CD4-positive, CD25-positive, alpha-beta regulatory T cell (primary cell): ENCODE results near the gene NCKAP5. TPM values are rescaled to one million over a fixed set of nuclear protein-coding genes. Genes with fewer than 3 reads are reported as not detected.

Source experiments
- ATAC-seq, 2 donors: fragments of 150-1000 bp; cut with Tn5 transposase; one replicate each; pipeline ENCODE4 v1.10.0; 2021; ENCODE audit warnings: low read depth in 2 of 2, moderate number of reproducible peaks in 2 of 2, moderate library complexity in 1 of 2
- DNase-seq, 3 donors: peaks; one replicate each; pipeline versions ENCODE4 v3.0.0 to v3.0.0-alpha.2; 2012 to 2022; ENCODE audit warnings: mixed read lengths in 1 of 3
- H3K27ac ChIP-seq: one replicate; pipeline ENCODE4 v1.7.0; 2013; ENCODE audit warnings: mild to moderate bottlenecking, low read length; ENCODE audit not compliant: insufficient read depth, poor library complexity, severe bottlenecking
- H3K27me3 ChIP-seq: one replicate; pipeline ENCODE4 v1.7.0; 2013; ENCODE audit warnings: low read length; ENCODE audit not compliant: control insufficient read depth, insufficient read depth
- H3K36me3 ChIP-seq: one replicate; pipeline ENCODE4 v1.7.0; 2013; ENCODE audit warnings: mild to moderate bottlenecking, low read length, moderate library complexity; ENCODE audit not compliant: control insufficient read depth, insufficient read depth
- H3K4me1 ChIP-seq: 2 replicates; pipeline ENCODE4 v1.7.0; 2013; ENCODE audit warnings: mild to moderate bottlenecking, low read length; ENCODE audit not compliant: insufficient read depth, control insufficient read depth, poor library complexity, severe bottlenecking
- H3K4me3 ChIP-seq: one replicate; pipeline ENCODE4 v1.7.0; 2013; ENCODE audit warnings: low read depth, mild to moderate bottlenecking, low read length, moderate library complexity
- H3K9me3 ChIP-seq, 2 experiments: 1 replicate in 1 of 2; 2 replicates in 1 of 2; pipeline ENCODE4 v1.7.0; 2013; ENCODE audit warnings: low read length in 2 of 2, mild to moderate bottlenecking in 1 of 2, moderate library complexity in 1 of 2; ENCODE audit not compliant: control insufficient read depth in 2 of 2
- H3K27ac Mint-ChIP-seq, 3 donors: one replicate each; pipeline ENCODE4 v1.8.0; 2020 to 2022; ENCODE audit warnings: mild to moderate bottlenecking in 3 of 3, mixed read lengths in 3 of 3, moderate library complexity in 2 of 3
- H3K27me3 Mint-ChIP-seq: one replicate; pipeline ENCODE4 v1.8.0; 2022; ENCODE audit warnings: mild to moderate bottlenecking, mixed read lengths
- H3K36me3 Mint-ChIP-seq: one replicate; pipeline ENCODE4 v1.8.0; 2020; ENCODE audit warnings: mixed read lengths
- H3K4me1 Mint-ChIP-seq, 4 donors: one replicate each; pipeline ENCODE4 v1.8.0; 2020 to 2022; ENCODE audit warnings: mixed read lengths in 4 of 4, mild to moderate bottlenecking in 1 of 4
- H3K4me3 Mint-ChIP-seq, 4 donors: one replicate each; pipeline ENCODE4 v1.8.0; 2020 to 2022; ENCODE audit warnings: mild to moderate bottlenecking in 4 of 4, mixed read lengths in 4 of 4, moderate library complexity in 3 of 4
- H3K9me3 Mint-ChIP-seq, 7 donors: one replicate each; pipeline ENCODE4 v1.8.0; 2020 to 2022; ENCODE audit warnings: mixed read lengths in 7 of 7, mild to moderate bottlenecking in 3 of 7, moderate library complexity in 2 of 7
- polyA plus RNA-seq, 4 donors: library from polyadenylated mRNA; unstranded; fragments of 300-500 nt; fragmentation: Illumina TruSeq; gene quantifications; one replicate each; pipeline ENCODE4 v1.2.3, GENCODE V29; 2021
- total RNA-seq: library from RNA; stranded (reverse); gene quantifications from one replicate; pipeline ENCODE4 v1.2.3, GENCODE V29; 2022

NCKAP5 gene
- total and polyA plus RNA-seq, 5 donors from 2014 or later: not detected

DNA sequence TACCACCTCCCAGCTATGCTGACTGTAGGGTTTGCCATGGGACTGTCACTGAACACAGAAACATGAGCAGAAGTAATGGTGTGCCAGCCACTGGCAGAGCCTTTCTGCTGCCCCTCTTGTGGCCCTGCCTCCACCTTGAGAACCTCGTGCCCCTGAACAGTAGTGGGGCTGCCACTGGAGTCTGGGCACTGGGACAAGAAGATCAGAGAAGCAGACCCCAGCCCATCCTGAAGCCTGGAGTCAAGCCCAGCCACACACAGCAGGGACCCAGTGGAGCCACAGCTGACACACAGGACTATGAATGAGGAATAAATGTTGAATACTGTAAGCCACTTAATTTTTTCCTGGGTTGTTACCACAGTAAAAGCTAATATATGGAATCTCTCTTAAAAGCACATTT is 159.6 kb downstream of the NCKAP5 start:
- Histone ChIP-seq H3K4me1 (no peaks in the 10 kb centered on the region), H3K27me3 (no peaks in the 10 kb centered on the region), H3K4me3 (no peak overlapping the region), H3K9me3 (no peaks in the 10 kb centered on the region), H3K36me3 (no peaks in the 10 kb centered on the region), H3K27ac (no peak overlapping the region)
- H3K27me3 Mint-ChIP-seq: no peaks in the 10 kb centered on the region
- no peak for ATAC-seq
- no peaks in the 10 kb centered on the region for H3K4me1 Mint-ChIP-seq
- peaks cover 0 to 2% (median 0%) of the 10 kb centered on the region in 7 donors for H3K9me3 Mint-ChIP-seq
- no peak overlapping the region for H3K27ac Mint-ChIP-seq
- H3K36me3 Mint-ChIP-seq: no peaks in the 10 kb centered on the region
- H3K4me3 Mint-ChIP-seq: no peak overlapping the region
- DNase-seq: no peak

DNA sequence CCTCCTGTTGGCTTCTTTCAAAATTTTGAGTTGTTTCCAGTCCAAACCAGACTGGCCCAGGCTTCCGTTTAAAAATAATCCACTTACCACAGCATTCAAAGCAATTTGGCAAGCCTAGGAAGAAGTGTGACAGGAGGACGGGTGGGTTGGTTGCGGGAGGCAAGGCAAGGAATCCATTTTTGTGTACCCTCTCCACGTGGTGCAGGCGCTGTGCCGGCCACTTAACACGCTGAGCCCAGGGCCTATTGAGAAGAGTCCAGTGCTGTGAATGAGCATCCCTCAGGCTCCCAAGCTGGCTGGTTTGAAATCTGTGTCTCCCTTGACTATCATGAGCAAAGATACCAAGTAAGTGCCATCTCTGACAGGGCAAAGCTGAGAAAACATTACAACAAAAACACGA is 160.9 kb downstream of the NCKAP5 start:
- no peaks in the 10 kb centered on the region for H3K36me3 Mint-ChIP-seq
- H3K4me1 Mint-ChIP-seq: no peaks in the 10 kb centered on the region
- ATAC-seq (no peak), DNase-seq (no peak)
- Histone ChIP-seq H3K27ac (no peak overlapping the region), H3K4me1 (no peaks in the 10 kb centered on the region), H3K4me3 (no peak overlapping the region), H3K9me3 (no peaks in the 10 kb centered on the region), H3K36me3 (no peaks in the 10 kb centered on the region), H3K27me3 (no peaks in the 10 kb centered on the region)
- H3K4me3 Mint-ChIP-seq: no peak overlapping the region
- H3K27ac Mint-ChIP-seq: no peak overlapping the region
- peaks cover 0 to 2% (median 0%) of the 10 kb centered on the region in 7 donors for H3K9me3 Mint-ChIP-seq
- no peaks in the 10 kb centered on the region for H3K27me3 Mint-ChIP-seq

DNA sequence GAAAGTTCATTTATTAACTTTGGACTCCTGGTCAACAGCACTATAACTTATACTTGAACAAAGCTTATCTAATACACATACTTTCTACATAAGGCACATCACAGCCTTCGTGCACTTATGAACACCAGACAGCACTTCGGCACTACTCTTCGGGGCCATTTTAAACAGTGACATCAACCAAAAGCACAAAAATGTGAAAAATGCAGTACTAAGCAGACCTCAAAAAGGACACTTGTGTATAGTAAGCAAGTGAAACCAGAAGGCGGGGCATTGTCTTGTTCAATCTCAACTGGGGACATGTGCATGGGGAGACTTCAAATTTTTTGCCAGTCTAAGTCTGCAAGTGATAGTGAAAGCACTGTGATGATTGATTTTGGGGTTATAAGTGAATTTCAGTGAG is 163.0 kb downstream of the NCKAP5 start:
- Histone ChIP-seq H3K4me1 (no peaks in the 10 kb centered on the region), H3K4me3 (no peak overlapping the region), H3K36me3 (no peaks in the 10 kb centered on the region), H3K27me3 (no peaks in the 10 kb centered on the region), H3K27ac (no peak overlapping the region), H3K9me3 (no peaks in the 10 kb centered on the region)
- Mint-ChIP-seq H3K27me3 (no peaks in the 10 kb centered on the region), H3K36me3 (no peaks in the 10 kb centered on the region), H3K9me3 (peaks cover 0 to 3% (median 1%) of the 10 kb centered on the region in 7 donors), H3K4me1 (no peaks in the 10 kb centered on the region), H3K27ac (no peak overlapping the region), H3K4me3 (no peak overlapping the region)
- ATAC-seq (no peak), DNase-seq (no peak)

DNA sequence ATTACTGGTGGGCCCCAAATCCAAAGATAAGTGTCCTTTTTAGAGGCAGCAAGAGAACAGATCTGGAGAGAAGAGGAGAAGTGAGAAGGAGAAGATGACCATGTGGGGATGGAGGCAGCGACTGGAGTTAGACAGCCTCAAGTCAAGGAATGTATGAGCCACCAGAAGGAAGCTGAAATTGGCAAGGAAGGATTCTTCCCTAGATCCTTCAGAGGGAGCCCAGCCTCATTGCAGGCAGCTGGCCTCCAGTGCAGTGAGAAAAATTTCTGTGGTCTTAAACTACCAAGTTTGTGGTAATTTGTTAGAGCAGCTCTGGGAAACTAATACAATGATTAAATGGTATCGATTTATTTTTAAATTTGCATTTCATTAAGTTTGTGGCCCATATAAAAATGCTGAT is 167.9 kb downstream of the NCKAP5 start:
- peaks cover 0 to 6% (median 3%) of the 10 kb centered on the region in 7 donors for H3K9me3 Mint-ChIP-seq
- DNase-seq (no peak), ATAC-seq (no peak)
- no peaks in the 10 kb centered on the region for H3K27me3 Mint-ChIP-seq
- Histone ChIP-seq H3K36me3 (no peaks in the 10 kb centered on the region), H3K4me3 (no peak overlapping the region), H3K27me3 (no peaks in the 10 kb centered on the region), H3K9me3 (no peaks in the 10 kb centered on the region), H3K27ac (no peak overlapping the region), H3K4me1 (no peaks in the 10 kb centered on the region)
- H3K36me3 Mint-ChIP-seq: no peaks in the 10 kb centered on the region
- no peak overlapping the region for H3K4me3 Mint-ChIP-seq
- peaks cover 0 to 4% (median 0%) of the 10 kb centered on the region in 4 donors for H3K4me1 Mint-ChIP-seq
- H3K27ac Mint-ChIP-seq: no peak overlapping the region

DNA sequence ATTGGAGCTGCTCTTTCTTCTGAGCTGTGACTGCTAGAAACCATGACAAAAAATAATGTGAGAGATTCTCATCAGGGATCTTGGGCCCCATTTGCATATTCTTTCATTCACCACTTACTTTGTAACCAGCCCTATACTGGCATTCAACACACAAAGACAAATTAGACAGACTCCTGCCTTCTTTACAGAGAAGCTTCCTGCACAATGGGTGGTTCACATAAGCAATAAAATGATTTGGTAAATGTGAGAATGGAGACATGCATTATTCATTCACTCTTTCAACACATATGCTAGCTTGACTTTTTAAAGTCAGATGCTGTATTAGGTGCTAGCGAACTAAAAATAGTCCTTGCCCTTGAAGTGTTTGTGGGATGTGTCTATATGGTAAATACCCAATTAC is 174.4 kb downstream of the NCKAP5 start:
- Histone ChIP-seq H3K27me3 (no peaks in the 10 kb centered on the region), H3K27ac (no peak overlapping the region), H3K4me3 (no peak overlapping the region), H3K9me3 (no peaks in the 10 kb centered on the region), H3K4me1 (no peaks in the 10 kb centered on the region), H3K36me3 (no peaks in the 10 kb centered on the region)
- DNase-seq (no peak), ATAC-seq (no peak)
- peaks cover 0 to 4% (median 0%) of the 10 kb centered on the region in 4 donors for H3K4me1 Mint-ChIP-seq
- H3K9me3 Mint-ChIP-seq: peaks cover 0 to 16% (median 5%) of the 10 kb centered on the region in 7 donors
- no peak overlapping the region for H3K4me3 Mint-ChIP-seq
- no peaks in the 10 kb centered on the region for H3K36me3 Mint-ChIP-seq
- no peak overlapping the region for H3K27ac Mint-ChIP-seq
- no peaks in the 10 kb centered on the region for H3K27me3 Mint-ChIP-seq

DNA sequence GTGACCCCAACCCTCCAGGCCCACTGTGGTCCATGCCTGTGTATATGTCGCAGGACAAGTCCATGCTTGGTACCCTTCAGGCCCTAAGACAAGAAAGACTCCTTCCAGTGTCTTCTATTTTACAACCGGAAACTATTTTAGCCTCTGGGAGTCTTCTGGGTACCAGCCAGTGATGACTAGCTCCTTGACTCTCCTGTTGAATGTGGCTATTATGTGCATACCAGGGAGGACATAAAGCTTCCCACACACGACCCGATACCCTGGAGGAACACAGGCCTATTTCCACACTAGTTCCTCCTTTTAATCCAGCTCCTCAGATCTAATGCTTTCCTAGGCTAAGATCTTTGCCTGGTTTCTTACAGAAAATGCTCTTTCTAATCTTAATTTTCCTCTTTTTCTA is 178.1 kb downstream of the NCKAP5 start:
- no peaks in the 10 kb centered on the region for H3K27me3 ChIP-seq
- Mint-ChIP-seq H3K4me3 (no peak overlapping the region), H3K27ac (peak overlapping the region in 1 of 3 donors; percentile 57), H3K36me3 (no peaks in the 10 kb centered on the region), H3K9me3 (peaks cover 1 to 27% (median 5%) of the 10 kb centered on the region in 7 donors), H3K4me1 (no peaks in the 10 kb centered on the region), H3K27me3 (no peaks in the 10 kb centered on the region)
- no peaks in the 10 kb centered on the region for H3K36me3 ChIP-seq
- DNase-seq (no peak), ATAC-seq (no peak)
- H3K27ac ChIP-seq: no peak overlapping the region
- H3K9me3 ChIP-seq: no peaks in the 10 kb centered on the region
- H3K4me1 ChIP-seq: no peaks in the 10 kb centered on the region
- H3K4me3 ChIP-seq: no peak overlapping the region

DNA sequence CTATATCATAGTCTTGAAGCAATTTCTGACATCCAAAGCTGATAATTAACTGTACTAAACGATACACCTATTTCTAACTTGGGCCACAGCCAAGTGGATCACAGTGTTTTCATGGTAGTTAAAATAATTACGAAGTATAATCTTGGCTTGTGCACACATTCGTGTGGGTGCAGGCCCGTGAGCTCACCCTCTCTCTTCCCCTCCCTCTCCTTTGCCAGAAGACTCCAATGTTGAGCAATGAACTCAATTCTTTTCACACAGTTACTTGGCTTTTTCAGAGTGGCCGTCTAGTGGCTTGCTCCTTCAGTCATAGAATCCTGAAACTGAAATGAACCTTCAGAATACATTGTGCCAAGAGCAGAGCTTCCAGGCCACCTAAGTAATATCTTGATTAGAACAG is 178.7 kb downstream of the NCKAP5 start:
- no peaks in the 10 kb centered on the region for H3K9me3 ChIP-seq
- Mint-ChIP-seq H3K27ac (no peak overlapping the region), H3K36me3 (no peaks in the 10 kb centered on the region), H3K27me3 (no peaks in the 10 kb centered on the region), H3K9me3 (peaks cover 1 to 27% (median 5%) of the 10 kb centered on the region in 7 donors), H3K4me3 (no peak overlapping the region), H3K4me1 (no peaks in the 10 kb centered on the region)
- DNase-seq: no peak
- H3K27ac ChIP-seq: no peak overlapping the region
- no peaks in the 10 kb centered on the region for H3K36me3 ChIP-seq
- H3K4me3 ChIP-seq: no peak overlapping the region
- H3K4me1 ChIP-seq: no peaks in the 10 kb centered on the region
- H3K27me3 ChIP-seq: no peaks in the 10 kb centered on the region
- no peak for ATAC-seq

DNA sequence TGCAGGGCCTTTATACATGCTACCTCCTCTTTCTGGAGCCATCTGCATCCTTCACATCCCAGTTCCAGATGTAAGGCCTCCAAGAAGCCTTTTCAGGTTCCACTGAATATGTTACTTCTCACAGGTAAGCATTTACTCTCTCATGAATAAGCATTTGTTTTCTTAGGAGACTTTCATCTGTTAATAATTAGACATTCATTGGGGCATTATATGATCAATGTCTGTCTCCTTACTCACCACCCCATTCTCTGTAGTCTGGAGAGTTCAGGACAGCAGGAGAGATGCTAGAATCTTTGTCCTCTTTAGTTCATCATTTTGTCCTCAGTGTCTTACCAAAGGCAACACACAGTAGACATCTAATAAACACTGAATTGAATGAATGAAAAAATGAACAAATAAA is 185.7 kb downstream of the NCKAP5 start:
- no peaks in the 10 kb centered on the region for H3K36me3 Mint-ChIP-seq
- no peak overlapping the region for H3K4me3 Mint-ChIP-seq
- Histone ChIP-seq H3K27ac (no peak overlapping the region), H3K4me3 (no peak overlapping the region), H3K4me1 (no peaks in the 10 kb centered on the region), H3K27me3 (no peaks in the 10 kb centered on the region), H3K9me3 (no peaks in the 10 kb centered on the region), H3K36me3 (no peaks in the 10 kb centered on the region)
- DNase-seq: no peak
- no peaks in the 10 kb centered on the region for H3K27me3 Mint-ChIP-seq
- H3K9me3 Mint-ChIP-seq: peaks cover 0 to 15% (median 7%) of the 10 kb centered on the region in 7 donors
- no peak for ATAC-seq
- no peak overlapping the region for H3K27ac Mint-ChIP-seq
- no peaks in the 10 kb centered on the region for H3K4me1 Mint-ChIP-seq
